Measurements from ENCODE around the gene PPCDC.

DNA sequence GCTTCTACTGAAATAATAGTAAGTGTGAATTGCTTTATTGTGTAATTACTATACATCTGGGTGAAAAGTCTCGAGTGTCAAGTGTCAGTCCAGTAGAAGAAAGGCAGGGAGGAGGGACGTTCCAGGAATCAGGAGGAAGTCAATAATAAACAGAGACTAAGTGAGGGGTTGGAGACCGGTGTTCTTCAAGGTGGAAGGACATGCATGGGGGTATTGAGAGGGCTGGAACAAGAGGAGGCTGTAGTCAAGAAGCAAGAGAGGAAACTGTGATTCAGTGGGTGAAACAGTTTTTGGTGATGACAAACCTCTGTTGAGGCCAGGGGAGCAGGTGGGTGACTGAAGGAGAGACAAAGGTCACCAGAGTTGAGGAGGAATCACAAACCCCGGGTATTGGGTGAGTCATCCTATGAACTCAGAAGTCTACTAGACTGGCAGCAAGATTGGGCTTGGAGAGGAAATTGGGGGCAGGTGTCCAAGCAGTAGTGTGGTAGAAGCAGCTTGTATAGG lies 39.6 kb upstream of the PPCDC start:
- TF ChIP-seq, protein P1, sequence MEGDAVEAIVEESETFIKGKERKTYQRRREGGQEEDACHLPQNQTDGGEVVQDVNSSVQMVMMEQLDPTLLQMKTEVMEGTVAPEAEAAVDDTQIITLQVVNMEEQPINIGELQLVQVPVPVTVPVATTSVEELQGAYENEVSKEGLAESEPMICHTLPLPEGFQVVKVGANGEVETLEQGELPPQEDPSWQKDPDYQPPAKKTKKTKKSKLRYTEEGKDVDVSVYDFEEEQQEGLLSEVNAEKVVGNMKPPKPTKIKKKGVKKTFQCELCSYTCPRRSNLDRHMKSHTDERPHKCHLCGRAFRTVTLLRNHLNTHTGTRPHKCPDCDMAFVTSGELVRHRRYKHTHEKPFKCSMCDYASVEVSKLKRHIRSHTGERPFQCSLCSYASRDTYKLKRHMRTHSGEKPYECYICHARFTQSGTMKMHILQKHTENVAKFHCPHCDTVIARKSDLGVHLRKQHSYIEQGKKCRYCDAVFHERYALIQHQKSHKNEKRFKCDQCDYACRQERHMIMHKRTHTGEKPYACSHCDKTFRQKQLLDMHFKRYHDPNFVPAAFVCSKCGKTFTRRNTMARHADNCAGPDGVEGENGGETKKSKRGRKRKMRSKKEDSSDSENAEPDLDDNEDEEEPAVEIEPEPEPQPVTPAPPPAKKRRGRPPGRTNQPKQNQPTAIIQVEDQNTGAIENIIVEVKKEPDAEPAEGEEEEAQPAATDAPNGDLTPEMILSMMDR (IDR thresholded peaks at IDR 0.05), result no peak
- TF ChIP-seq EP300 (IDR thresholded peaks at IDR 0.05), result no peak
- TF ChIP-seq POLR2A (IDR thresholded peaks at IDR 0.05), result no peak

Measured in upper lobe of left lung (tissue), 4 donors.